Neutrophil (primary cell): ENCODE measurements around the gene CYFIP2.
"Not testable (repeated sequence)": the region's sequence is repeated elsewhere in the genome, so short reads cannot be mapped to it uniquely, and the experiment has no call there.

Experiments
- H3K27ac ChIP-seq: fragments of 200-600 bp; sonication (generic); 2 replicates; pipeline ENCODE4 v1.5.1; 2016; ENCODE audit warnings: mild to moderate bottlenecking, moderate library complexity
- H3K27me3 ChIP-seq: fragments of 200-600 bp; sonication (generic); 2 replicates; pipeline ENCODE4 v1.6.0; 2016; ENCODE audit warnings: mild to moderate bottlenecking
- H3K36me3 ChIP-seq: fragments of 200-600 bp; sonication (generic); 2 replicates; pipeline ENCODE4 v1.5.1; 2017
- H3K4me1 ChIP-seq, 2 experiments: fragments of 200-600 bp in 1 of 2; sonication (generic) in 1 of 2; 1 replicate in 1 of 2; 2 replicates in 1 of 2; pipeline versions ENCODE4 v1.5.1 to v1.6.1; 2013 to 2016; ENCODE audit warnings: low read depth in 1 of 2, low read length in 1 of 2, mild to moderate bottlenecking in 1 of 2, moderate library complexity in 1 of 2; ENCODE audit not compliant: control insufficient read depth in 1 of 2, insufficient read depth in 1 of 2
- H3K4me3 ChIP-seq, 2 experiments: fragments of 200-600 bp in 1 of 2; sonication (generic) in 1 of 2; 1 replicate in 1 of 2; 2 replicates in 1 of 2; pipeline ENCODE4 v1.5.1; 2013 to 2016; ENCODE audit warnings: low read depth in 1 of 2, low read length in 1 of 2, mild to moderate bottlenecking in 1 of 2, moderate library complexity in 1 of 2
- H3K9me3 ChIP-seq: fragments of 200-600 bp; sonication (generic); 2 replicates; pipeline ENCODE4 v1.5.1; 2016
- TF ChIP-seq, protein P1 (sequence below): fragments of 200-600 bp; sonication (generic); IDR thresholded peaks from 2 replicates; pipeline ENCODE4 v1.5.1; 2016; ENCODE audit warnings: antibody characterized with exemption

The CYFIP2 gene

GRCh38 chr5:157236423-157236822, 29.5 kb upstream of the CYFIP2 start:
- TF ChIP-seq, protein P1, sequence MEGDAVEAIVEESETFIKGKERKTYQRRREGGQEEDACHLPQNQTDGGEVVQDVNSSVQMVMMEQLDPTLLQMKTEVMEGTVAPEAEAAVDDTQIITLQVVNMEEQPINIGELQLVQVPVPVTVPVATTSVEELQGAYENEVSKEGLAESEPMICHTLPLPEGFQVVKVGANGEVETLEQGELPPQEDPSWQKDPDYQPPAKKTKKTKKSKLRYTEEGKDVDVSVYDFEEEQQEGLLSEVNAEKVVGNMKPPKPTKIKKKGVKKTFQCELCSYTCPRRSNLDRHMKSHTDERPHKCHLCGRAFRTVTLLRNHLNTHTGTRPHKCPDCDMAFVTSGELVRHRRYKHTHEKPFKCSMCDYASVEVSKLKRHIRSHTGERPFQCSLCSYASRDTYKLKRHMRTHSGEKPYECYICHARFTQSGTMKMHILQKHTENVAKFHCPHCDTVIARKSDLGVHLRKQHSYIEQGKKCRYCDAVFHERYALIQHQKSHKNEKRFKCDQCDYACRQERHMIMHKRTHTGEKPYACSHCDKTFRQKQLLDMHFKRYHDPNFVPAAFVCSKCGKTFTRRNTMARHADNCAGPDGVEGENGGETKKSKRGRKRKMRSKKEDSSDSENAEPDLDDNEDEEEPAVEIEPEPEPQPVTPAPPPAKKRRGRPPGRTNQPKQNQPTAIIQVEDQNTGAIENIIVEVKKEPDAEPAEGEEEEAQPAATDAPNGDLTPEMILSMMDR = no peak
- Histone ChIP-seq H3K27me3 (no peaks in the 10 kb centered on the region), H3K9me3 (no peaks in the 10 kb centered on the region), H3K27ac (no peak overlapping the region), H3K4me3 (no peak overlapping the region), H3K36me3 (no peaks in the 10 kb centered on the region), H3K4me1 (no peaks in the 10 kb centered on the region)

- Histone ChIP-seq H3K4me1 (no peaks in the 10 kb centered on the region), H3K4me3 (no peak overlapping the region), H3K36me3 (no peaks in the 10 kb centered on the region), H3K27me3 (no peaks in the 10 kb centered on the region), H3K27ac (no peak overlapping the region), H3K9me3 (no peaks in the 10 kb centered on the region)
- TF ChIP-seq, protein P1 = no peak
These were observed 24.4 kb upstream of the CYFIP2 start for GRCh38 chr5:157241483-157241882.

- not testable (repeated sequence) for H3K27me3 ChIP-seq, H3K36me3 ChIP-seq, H3K9me3 ChIP-seq, H3K4me3 ChIP-seq, H3K4me1 ChIP-seq, H3K27ac ChIP-seq
These were observed 21.2 kb upstream of the CYFIP2 start for GRCh38 chr5:157244704-157245103.

DNA sequence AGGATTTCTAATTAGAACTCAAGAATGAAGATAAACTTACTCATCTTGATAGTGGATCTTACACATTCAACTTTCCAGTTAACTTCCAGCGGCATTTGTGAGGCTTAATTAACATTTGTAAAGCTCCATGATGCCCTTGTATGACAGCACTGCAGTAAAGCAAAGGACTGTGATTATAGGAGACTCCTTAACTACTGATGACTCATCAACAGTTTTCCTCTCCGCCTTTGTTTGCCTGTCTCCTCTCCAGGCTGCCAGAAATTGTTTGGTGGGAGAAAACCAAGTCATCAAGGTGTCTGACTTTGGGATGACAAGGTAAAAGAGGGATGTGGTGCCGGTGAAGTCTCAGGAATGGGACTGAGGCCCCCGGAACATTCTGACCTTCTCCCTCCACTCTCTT, 20.4 kb upstream of the CYFIP2 start:
- Histone ChIP-seq H3K27me3 (no peaks in the 10 kb centered on the region), H3K36me3 (no peaks in the 10 kb centered on the region), H3K9me3 (no peaks in the 10 kb centered on the region), H3K4me1 (no peaks in the 10 kb centered on the region), H3K27ac (no peak overlapping the region), H3K4me3 (no peak overlapping the region)
- TF ChIP-seq, protein P1 = no peak

- H3K27ac ChIP-seq = no peak overlapping the region
- H3K4me3 ChIP-seq = no peak overlapping the region
- H3K27me3 ChIP-seq = no peaks in the 10 kb centered on the region
- H3K36me3 ChIP-seq = no peaks in the 10 kb centered on the region
- TF ChIP-seq, protein P1 = no peak
- H3K4me1 ChIP-seq = no peaks in the 10 kb centered on the region
- no peaks in the 10 kb centered on the region for H3K9me3 ChIP-seq
These were observed 20.0 kb upstream of the CYFIP2 start for GRCh38 chr5:157245886-157246285.

DNA sequence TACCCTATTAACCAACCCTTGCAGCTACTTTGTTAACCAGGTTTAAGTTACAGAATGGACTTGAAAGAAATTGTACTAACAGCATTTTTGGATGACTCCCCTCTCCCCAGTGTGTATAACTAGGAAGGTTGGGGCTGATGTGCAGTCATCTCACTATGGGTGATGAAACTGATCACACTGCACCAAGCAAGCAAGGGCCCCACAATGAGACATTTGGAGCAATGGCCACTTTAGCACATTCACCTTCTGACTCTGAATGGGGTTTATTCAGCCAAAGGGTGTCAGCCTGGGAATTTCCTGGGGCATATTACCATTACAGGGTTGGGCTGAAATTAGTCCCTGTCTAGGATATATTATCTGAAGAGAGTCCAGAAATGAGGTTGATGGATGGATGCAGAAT, 18.7 kb upstream of the CYFIP2 start:
- H3K27ac ChIP-seq = no peak overlapping the region
- no peaks in the 10 kb centered on the region for H3K9me3 ChIP-seq
- H3K4me1 ChIP-seq = no peaks in the 10 kb centered on the region
- H3K36me3 ChIP-seq = no peaks in the 10 kb centered on the region
- TF ChIP-seq, protein P1 = no peak
- H3K27me3 ChIP-seq = no peaks in the 10 kb centered on the region
- no peak overlapping the region for H3K4me3 ChIP-seq
